ENCODE results near the gene PKNOX2.

Gene PKNOX2

GRCh38 chr11:125388611-125389010, 224.1 kb downstream of the PKNOX2 start:
- no peak for TF ChIP-seq CTCF (conservative IDR thresholded peaks at IDR 0.05; ENCODE audit: control insufficient read depth, insufficient read depth, low read depth, low read length)
- DNase-seq (ENCODE audit: low read depth): no peak
- H3K4me3 ChIP-seq (ENCODE audit: control insufficient read depth, low read depth, low read length): no peak overlapping the region

- TF ChIP-seq CTCF (conservative IDR thresholded peaks at IDR 0.05; ENCODE audit: control insufficient read depth, insufficient read depth, low read depth, low read length): no peak
- H3K4me3 ChIP-seq (ENCODE audit: control insufficient read depth, low read depth, low read length): no peak overlapping the region
Measured at GRCh38 chr11:125389339-125390166, 225.0 kb downstream of the PKNOX2 start.

GRCh38 chr11:125390946-125391345, 226.4 kb downstream of the PKNOX2 start:
- no peak for DNase-seq (ENCODE audit: low read depth)
- H3K4me3 ChIP-seq (ENCODE audit: control insufficient read depth, low read depth, low read length): no peak overlapping the region
- TF ChIP-seq CTCF (conservative IDR thresholded peaks at IDR 0.05; ENCODE audit: control insufficient read depth, insufficient read depth, low read depth, low read length): no peak

More at GRCh38 chr11:125389339-125390166, 225.0 kb downstream of the PKNOX2 start:
- DNase-seq (ENCODE audit: low read depth): no peak

GRCh38 chr11:125393331-125393730, 228.8 kb downstream of the PKNOX2 start:
- no peak overlapping the region for H3K4me3 ChIP-seq (ENCODE audit: control insufficient read depth, low read depth, low read length)
- no peak for DNase-seq (ENCODE audit: low read depth)
- TF ChIP-seq CTCF (conservative IDR thresholded peaks at IDR 0.05; ENCODE audit: control insufficient read depth, insufficient read depth, low read depth, low read length): no peak

GRCh38 chr11:125394296-125394695, 229.7 kb downstream of the PKNOX2 start:
- no peak overlapping the region for H3K4me3 ChIP-seq (ENCODE audit: control insufficient read depth, low read depth, low read length)

GRCh38 chr11:125397421-125397820, 232.9 kb downstream of the PKNOX2 start:
- no peak for TF ChIP-seq CTCF (conservative IDR thresholded peaks at IDR 0.05; ENCODE audit: control insufficient read depth, insufficient read depth, low read depth, low read length)
- DNase-seq (ENCODE audit: low read depth): no peak
- no peak overlapping the region for H3K4me3 ChIP-seq (ENCODE audit: control insufficient read depth, low read depth, low read length)

More at GRCh38 chr11:125394296-125394695, 229.7 kb downstream of the PKNOX2 start:
- no peak for TF ChIP-seq CTCF (conservative IDR thresholded peaks at IDR 0.05; ENCODE audit: control insufficient read depth, insufficient read depth, low read depth, low read length)
- DNase-seq (ENCODE audit: low read depth): no peak

All from fibroblast of mammary gland (primary cell).